GM12864 (cell line): ENCODE data around the gene PPP6R2.

Source experiments
- DNase-seq: peaks from one replicate; pipeline ENCODE4 v3.0.0-alpha.2; 2011; ENCODE audit warnings: low read depth
- H3K4me3 ChIP-seq: 2 replicates; pipeline ENCODE4 v1.5.1; 2011; ENCODE audit warnings: mild to moderate bottlenecking, low read depth, low read length, control low read depth
- TF ChIP-seq, protein P1 (sequence below): IDR thresholded peaks from 2 replicates; pipeline ENCODE4 v1.5.1; 2011; ENCODE audit warnings: low read depth, mild to moderate bottlenecking, moderate library complexity, low read length, control low read depth, inconsistent platforms; ENCODE audit errors: missing control alignments

PPP6R2 gene

DNA sequence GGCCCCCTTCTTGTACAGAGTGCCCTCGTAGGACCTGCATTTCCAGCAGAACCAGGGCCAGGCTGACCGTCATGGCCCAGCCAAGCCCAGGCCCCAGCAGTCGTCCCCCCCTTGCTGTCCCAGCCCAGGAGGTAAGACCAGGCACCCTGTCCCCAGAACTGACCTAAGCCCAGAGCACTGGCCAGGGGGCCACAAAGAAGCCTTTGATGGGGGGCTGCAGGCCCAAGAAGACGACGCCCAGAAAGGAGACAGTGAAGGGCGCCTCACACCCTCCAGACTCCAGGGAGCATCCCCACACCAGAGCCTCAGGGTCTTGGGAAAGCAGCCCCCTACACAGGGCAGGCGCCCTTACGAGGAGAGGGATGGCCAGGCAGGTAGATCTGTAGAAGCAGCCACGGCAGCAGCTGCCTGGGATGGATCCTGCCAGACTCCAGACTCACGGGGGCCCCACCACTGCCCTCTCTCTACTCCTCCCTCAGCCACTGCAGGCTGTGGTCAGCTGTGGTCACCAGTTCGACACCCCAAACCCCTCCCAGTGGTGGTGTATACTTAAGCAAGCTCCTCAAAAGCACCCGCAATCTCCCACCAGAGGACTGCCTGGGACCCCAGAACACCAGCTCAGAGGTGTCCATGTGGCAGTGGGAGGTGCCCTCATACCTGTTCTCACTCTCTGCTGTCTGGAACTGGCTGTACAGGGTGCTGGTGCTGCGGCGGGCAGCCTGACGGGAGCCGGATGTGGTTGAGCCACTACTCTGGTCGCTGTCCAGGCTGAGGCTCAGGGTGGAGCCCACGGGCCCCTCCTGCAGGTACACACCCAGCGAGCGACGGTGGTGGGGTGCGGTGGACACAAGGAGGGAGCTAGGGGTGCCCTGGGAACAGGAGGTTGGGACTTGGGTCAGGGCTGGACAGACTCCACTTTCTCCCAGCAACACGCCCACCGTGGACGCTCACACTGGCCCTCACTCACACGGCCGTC, 104.7 kb downstream of the PPP6R2 start:
- DNase-seq = no peak
- TF ChIP-seq, protein P1, sequence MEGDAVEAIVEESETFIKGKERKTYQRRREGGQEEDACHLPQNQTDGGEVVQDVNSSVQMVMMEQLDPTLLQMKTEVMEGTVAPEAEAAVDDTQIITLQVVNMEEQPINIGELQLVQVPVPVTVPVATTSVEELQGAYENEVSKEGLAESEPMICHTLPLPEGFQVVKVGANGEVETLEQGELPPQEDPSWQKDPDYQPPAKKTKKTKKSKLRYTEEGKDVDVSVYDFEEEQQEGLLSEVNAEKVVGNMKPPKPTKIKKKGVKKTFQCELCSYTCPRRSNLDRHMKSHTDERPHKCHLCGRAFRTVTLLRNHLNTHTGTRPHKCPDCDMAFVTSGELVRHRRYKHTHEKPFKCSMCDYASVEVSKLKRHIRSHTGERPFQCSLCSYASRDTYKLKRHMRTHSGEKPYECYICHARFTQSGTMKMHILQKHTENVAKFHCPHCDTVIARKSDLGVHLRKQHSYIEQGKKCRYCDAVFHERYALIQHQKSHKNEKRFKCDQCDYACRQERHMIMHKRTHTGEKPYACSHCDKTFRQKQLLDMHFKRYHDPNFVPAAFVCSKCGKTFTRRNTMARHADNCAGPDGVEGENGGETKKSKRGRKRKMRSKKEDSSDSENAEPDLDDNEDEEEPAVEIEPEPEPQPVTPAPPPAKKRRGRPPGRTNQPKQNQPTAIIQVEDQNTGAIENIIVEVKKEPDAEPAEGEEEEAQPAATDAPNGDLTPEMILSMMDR = no peak
- no peak overlapping the region for H3K4me3 ChIP-seq

DNA sequence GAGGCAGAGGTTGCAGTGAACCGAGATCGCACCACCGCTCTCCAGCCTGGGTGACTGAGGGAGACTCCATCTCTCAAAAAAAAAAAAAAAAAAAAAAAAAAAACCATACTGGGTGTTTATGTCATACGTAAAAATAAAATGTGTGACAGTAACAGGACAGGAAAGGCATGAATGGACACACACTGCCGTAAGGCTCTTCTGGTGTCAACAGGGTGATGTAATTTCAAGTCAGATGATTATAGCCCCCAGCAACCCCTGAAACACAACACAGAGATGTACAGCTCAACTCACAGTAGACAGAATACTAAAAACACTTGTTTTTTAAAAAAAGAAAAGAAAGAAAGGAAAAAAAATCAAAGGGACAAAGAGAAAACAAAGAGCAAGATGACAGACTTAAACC, 109.5 kb downstream of the PPP6R2 start:
- DNase-seq = no peak
- TF ChIP-seq, protein P1 = no peak
- H3K4me3 ChIP-seq = no peak overlapping the region

DNA sequence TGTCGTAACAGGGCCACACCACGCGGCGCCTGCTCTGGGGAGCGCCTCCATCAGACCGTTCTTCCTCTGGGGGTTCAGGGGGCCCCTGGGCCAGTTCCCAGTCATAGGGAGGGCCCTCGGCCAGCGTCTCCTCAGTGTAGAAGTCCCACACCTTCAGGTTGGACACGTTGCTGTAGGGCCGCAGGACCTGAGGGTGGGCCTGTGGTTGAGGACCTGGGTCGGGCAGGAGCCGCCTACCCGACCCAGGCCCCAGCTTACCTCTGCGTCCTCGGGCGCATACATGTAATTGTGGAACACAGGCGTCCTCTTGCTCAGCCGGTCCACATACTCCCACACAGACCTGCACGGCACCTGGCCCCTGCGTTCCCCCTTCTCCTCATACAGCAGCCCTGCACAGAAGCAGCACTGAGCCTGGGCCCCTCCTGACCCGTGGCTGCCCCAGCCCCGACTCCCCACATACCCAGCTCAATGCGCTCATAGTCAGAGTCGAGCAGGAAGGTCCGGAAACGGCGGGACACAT, 111.5 kb downstream of the PPP6R2 start:
- DNase-seq = no peak
- TF ChIP-seq, protein P1 = no peak
- H3K4me3 ChIP-seq = no peak overlapping the region

DNA sequence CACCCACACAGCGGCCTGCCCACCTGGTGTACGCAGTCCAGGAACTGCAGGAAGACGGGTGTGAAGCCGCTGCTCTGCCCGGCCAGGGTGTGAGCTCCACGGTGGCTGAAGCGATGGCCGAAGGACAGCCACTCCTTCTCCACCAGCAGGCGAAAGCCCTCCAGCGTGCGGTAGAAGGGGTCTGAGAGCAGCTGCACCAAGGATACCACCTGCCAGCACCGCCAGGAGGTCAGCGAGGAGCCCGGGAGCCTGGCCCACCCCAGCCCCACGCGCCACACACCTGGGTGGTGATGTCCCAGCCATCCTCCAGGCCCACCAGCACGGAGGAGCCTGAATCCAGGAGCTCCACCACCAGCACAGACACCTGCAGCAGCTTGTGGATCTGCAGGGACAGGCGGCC, 112.1 kb downstream of the PPP6R2 start:
- no peak overlapping the region for H3K4me3 ChIP-seq
- no peak for DNase-seq
- TF ChIP-seq, protein P1 = no peak

DNA sequence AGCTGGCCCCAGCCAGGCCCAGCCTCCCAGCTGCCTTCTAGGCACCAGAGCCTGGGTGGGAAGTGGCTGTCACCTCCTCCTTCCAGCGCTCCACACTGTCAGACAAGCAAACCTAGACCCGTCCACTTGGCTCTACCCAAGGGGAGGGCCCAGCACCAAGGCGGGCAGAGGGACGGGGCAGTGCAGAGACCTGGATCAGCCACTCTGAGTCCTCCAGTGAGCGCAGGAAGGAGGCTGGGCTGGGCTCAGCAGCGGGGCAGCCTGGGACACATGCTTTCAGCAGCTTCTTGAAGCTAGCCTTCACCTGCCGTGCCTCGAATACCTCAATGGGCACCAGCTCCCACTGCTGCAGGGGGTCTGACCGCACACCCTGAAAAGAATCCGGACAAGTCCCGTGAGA, 112.9 kb downstream of the PPP6R2 start:
- H3K4me3 ChIP-seq = no peak overlapping the region
- no peak for DNase-seq
- TF ChIP-seq, protein P1 = no peak

DNA sequence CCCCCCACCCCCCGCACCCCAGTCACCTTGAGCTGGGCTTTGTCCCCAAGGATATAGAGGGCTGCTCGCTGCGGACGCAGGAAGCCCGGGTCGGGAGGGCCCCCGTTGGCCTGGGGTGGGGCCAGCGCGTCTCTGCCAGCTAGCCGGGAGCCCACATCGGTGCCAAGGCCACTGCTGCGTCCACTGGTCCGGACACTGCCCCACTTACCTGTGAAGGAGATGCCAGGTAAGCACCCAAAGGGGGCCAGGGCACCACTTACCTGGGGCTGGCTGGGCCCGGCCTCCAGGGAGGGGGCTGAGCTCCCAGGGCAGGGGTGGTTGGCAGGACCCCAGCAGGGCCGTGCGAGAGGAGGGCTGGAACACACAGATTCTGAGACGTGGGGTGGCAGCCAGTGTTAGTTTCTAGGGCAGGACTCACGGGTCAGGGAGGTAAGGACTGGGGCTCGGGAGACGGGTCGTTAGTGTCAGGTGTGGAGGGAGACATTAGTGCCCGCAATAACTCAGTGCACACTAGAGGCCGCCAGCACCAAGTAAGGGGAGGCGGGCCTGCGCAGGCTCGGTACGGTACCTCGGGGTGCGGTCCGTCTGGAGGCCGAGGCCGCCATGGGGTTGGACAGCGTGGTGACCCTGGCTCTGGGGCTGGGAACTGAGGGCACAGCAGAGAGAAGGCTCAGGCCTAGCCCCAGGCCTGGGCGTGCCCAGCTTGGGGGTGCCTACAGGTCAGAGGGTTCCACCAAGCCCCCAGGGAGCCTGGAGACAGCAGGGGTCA, 113.5 kb downstream of the PPP6R2 start:
- TF ChIP-seq, protein P1 = peak; percentile 40
- no peak overlapping the region for H3K4me3 ChIP-seq
- no peak for DNase-seq
